ENCODE results near the gene USF3.

Gene USF3

GRCh38 chr3:113697500-113698090, 1.2 kb upstream of the USF3 start:
- DNase-seq (ENCODE audit: low read depth in 4 of 4, low spot score in 1 of 4) = no peak

GRCh38 chr3:113696658-113697499, 437 bp upstream of the USF3 start:
- peak; percentile 90 to 97 (median 97) for DNase-seq (ENCODE audit: low read depth in 4 of 4, low spot score in 1 of 4)

GRCh38 chr3:113695431-113695785, 1.0 kb downstream of the USF3 start:
- no peak for DNase-seq (ENCODE audit: low read depth in 4 of 4, low spot score in 1 of 4)

GRCh38 chr3:113690482-113690881, 6.0 kb downstream of the USF3 start:
- DNase-seq (ENCODE audit: low read depth in 4 of 4, low spot score in 1 of 4) = no peak

GRCh38 chr3:113685956-113686721, 10.3 kb downstream of the USF3 start:
- DNase-seq (ENCODE audit: low read depth in 4 of 4, low spot score in 1 of 4) = no peak

GRCh38 chr3:113685124-113685523, 11.3 kb downstream of the USF3 start:
- no peak for DNase-seq (ENCODE audit: low read depth in 4 of 4, low spot score in 1 of 4)

GRCh38 chr3:113684271-113684819, 12.1 kb downstream of the USF3 start:
- no peak for DNase-seq (ENCODE audit: low read depth in 4 of 4, low spot score in 1 of 4)

GRCh38 chr3:113678773-113679172, 17.7 kb downstream of the USF3 start:
- DNase-seq (ENCODE audit: low read depth in 4 of 4, low spot score in 1 of 4) = no peak

- DNase-seq (ENCODE audit: low read depth in 4 of 4, low spot score in 1 of 4) = no peak
These were observed 18.7 kb downstream of the USF3 start for GRCh38 chr3:113677737-113678136.

- DNase-seq (ENCODE audit: low read depth in 4 of 4, low spot score in 1 of 4) = no peak
These were observed 20.2 kb downstream of the USF3 start for GRCh38 chr3:113676261-113676660.

- no peak for DNase-seq (ENCODE audit: low read depth in 4 of 4, low spot score in 1 of 4)
These were observed 22.8 kb downstream of the USF3 start for GRCh38 chr3:113673593-113673992.

GRCh38 chr3:113668015-113668414, 28.4 kb downstream of the USF3 start:
- DNase-seq (ENCODE audit: low read depth in 4 of 4, low spot score in 1 of 4) = no peak

GRCh38 chr3:113664523-113665094, 31.8 kb downstream of the USF3 start:
- no peak for DNase-seq (ENCODE audit: low read depth in 4 of 4, low spot score in 1 of 4)

- DNase-seq (ENCODE audit: low read depth in 4 of 4, low spot score in 1 of 4) = no peak
These were observed 32.7 kb downstream of the USF3 start for GRCh38 chr3:113663761-113664160.

- DNase-seq (ENCODE audit: low read depth in 4 of 4, low spot score in 1 of 4) = no peak
These were observed 33.1 kb downstream of the USF3 start for GRCh38 chr3:113663324-113663750.

- DNase-seq (ENCODE audit: low read depth in 4 of 4, low spot score in 1 of 4) = no peak
These were observed 33.6 kb downstream of the USF3 start for GRCh38 chr3:113662824-113663223.

- no peak for DNase-seq (ENCODE audit: low read depth in 4 of 4, low spot score in 1 of 4)
These were observed 35.5 kb downstream of the USF3 start for GRCh38 chr3:113660896-113661295.

- DNase-seq (ENCODE audit: low read depth in 4 of 4, low spot score in 1 of 4) = no peak
These were observed 36.0 kb downstream of the USF3 start for GRCh38 chr3:113660458-113660857.

GRCh38 chr3:113659996-113660395, 36.4 kb downstream of the USF3 start:
- no peak for DNase-seq (ENCODE audit: low read depth in 4 of 4, low spot score in 1 of 4)

- DNase-seq (ENCODE audit: low read depth in 4 of 4, low spot score in 1 of 4) = no peak
These were observed 37.3 kb downstream of the USF3 start for GRCh38 chr3:113659101-113659541.

- no peak for DNase-seq (ENCODE audit: low read depth in 4 of 4, low spot score in 1 of 4)
These were observed 38.3 kb downstream of the USF3 start for GRCh38 chr3:113658107-113658506.
